MM.1S (cell line): Measurements from ENCODE around the gene ISYNA1.

Source experiments
- CTCF ChIP-seq: fragments of 300-600 bp; sonication (generic); IDR thresholded peaks from 2 replicates; pipeline ENCODE4 v1.5.1; 2016; ENCODE audit warnings: antibody characterized with exemption, low read length, mixed read lengths
- EZH2 ChIP-seq: fragments of 300-600 bp; sonication (generic); optimal IDR thresholded peaks from 2 replicates; pipeline ENCODE3; 2017; ENCODE audit warnings: low read depth, mild to moderate bottlenecking, antibody characterized with exemption, low read length, mixed read lengths

GRCh38 chr19:18453269-18454024 is 15.5 kb upstream of the ISYNA1 start:
- TF ChIP-seq CTCF (no peak), EZH2 (no peak)
